Lower lobe of right lung (tissue), 2 donors: ENCODE data around the gene ZNF236. TPM values are rescaled to one million over a fixed set of nuclear protein-coding genes. Genes with fewer than 3 reads are reported as not detected.

ENCODE experiments used
- ATAC-seq, 2 donors: fragments of 200-7000 bp; cut with Tn5 transposase; one replicate each; pipeline ENCODE4 v1.9.1; 2020 to 2022; ENCODE audit warnings: mild to moderate bottlenecking in 2 of 2, moderate library complexity in 2 of 2
- DNase-seq: peaks from one replicate; pipeline ENCODE4 v3.0.0-alpha.2; 2020
- H3K27ac ChIP-seq: fragments of 200-600 bp; one replicate; pipeline ENCODE4 v1.8.0; 2022
- H3K27me3 ChIP-seq: fragments of 200-600 bp; one replicate; pipeline ENCODE4 v1.8.0; 2022; ENCODE audit warnings: low read depth
- H3K36me3 ChIP-seq: fragments of 200-600 bp; one replicate; pipeline ENCODE4 v1.8.0; 2022; ENCODE audit warnings: mild to moderate bottlenecking
- H3K4me1 ChIP-seq: fragments of 200-600 bp; one replicate; pipeline ENCODE4 v1.8.0; 2022
- H3K4me3 ChIP-seq: fragments of 200-600 bp; one replicate; pipeline ENCODE4 v1.8.0; 2022; ENCODE audit warnings: mild to moderate bottlenecking
- H3K9me3 ChIP-seq: fragments of 200-600 bp; one replicate; pipeline ENCODE4 v1.8.0; 2022
- CTCF ChIP-seq: fragments of 200-600 bp; IDR thresholded peaks from one replicate; pipeline ENCODE4 v1.8.0; 2022; ENCODE audit warnings: antibody characterized with exemption, mild to moderate bottlenecking
- intact Hi-C: fragments of 100-400 bp; cut with DNase I; formaldehyde crosslinking; loops from one replicate; pipeline ENCODE4 v1.11.0; 2022
- total RNA-seq: library from RNA; stranded (reverse); fragmentation: NEBNext Ultra II Directional; extraction: Animal tissue kit (Norgen Biotek cat#: 25700); gene quantifications from one replicate; pipeline ENCODE4 v1.2.1, GENCODE V29; 2021
- donor health status: DM: no; HTN: yes; CAD: no; lungs with severe emphysema.

Gene ZNF236
- total RNA-seq, 1 donor from 2014 or later = 18.0 TPM

GRCh38 chr18:76977108-76977621 lies 154.8 kb downstream of the ZNF236 start:
- ATAC-seq = peak; percentile 62 to 80
- Histone ChIP-seq H3K4me1 (no peaks in the 10 kb centered on the region), H3K27me3 (no peaks in the 10 kb centered on the region), H3K36me3 (no peaks in the 10 kb centered on the region), H3K9me3 (no peaks in the 10 kb centered on the region), H3K27ac (no peak overlapping the region), H3K4me3 (peak overlapping the region; percentile 19)
- no peak for DNase-seq
- intact Hi-C loops = no loop called here
- no peak for TF ChIP-seq CTCF

DNA sequence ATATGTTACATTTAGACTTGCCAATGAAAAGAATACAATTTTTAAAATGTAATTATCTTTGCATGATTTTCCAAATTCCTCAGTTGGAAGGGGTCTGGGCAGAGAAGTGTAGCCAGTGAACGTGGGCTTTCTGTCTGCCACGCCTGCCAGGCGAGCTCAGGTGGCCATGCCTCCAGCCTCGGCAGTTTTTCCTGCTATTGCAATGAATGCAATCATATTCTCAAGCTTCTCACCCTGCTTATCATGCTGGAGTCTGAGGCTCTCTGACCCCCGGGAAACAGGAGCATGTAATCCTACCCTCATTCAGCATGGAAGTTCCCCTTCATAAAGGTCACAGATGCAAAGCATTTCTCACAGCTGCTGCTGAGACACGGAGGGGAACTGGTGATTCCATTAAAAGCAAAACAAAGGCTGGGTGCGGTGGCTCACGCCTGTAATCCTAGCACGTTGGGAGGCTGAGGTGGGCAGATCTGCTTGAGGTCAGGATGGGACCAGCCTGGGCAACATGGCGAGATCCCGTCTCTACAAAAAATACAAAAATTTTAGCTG lies 155.4 kb downstream of the ZNF236 start:
- Histone ChIP-seq H3K27me3 (no peaks in the 10 kb centered on the region), H3K27ac (no peak overlapping the region), H3K36me3 (no peaks in the 10 kb centered on the region), H3K9me3 (no peaks in the 10 kb centered on the region), H3K4me3 (no peak overlapping the region), H3K4me1 (no peaks in the 10 kb centered on the region)
- no peak for TF ChIP-seq CTCF
- intact Hi-C loops = no loop called here
- ATAC-seq (no peak), DNase-seq (no peak)

DNA sequence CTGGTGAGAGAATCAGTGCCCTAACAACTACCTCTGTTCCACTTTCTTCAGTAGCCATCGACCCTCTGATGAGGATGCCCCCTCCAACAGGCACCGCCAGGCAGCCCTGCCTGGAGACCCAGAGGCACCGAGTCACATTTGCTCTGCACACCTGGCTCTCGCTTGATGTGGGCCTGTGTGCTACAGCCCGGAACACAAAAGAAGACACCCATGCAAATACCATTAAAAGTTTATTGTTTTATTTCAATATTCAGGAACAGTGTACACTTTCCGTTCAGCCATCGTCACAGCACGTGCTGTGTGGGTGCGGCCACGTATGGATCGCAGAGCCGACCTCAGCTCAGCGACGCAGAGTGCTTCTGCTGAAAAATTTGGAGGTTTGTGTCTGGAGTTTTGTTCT lies 156.3 kb downstream of the ZNF236 start:
- Histone ChIP-seq H3K4me1 (no peaks in the 10 kb centered on the region), H3K36me3 (no peaks in the 10 kb centered on the region), H3K4me3 (no peak overlapping the region), H3K27ac (no peak overlapping the region), H3K9me3 (no peaks in the 10 kb centered on the region), H3K27me3 (no peaks in the 10 kb centered on the region)
- DNase-seq (no peak), ATAC-seq (no peak)
- intact Hi-C loops = no loop called here
- TF ChIP-seq CTCF = no peak

GRCh38 chr18:76979111-76979751 lies 156.9 kb downstream of the ZNF236 start:
- Histone ChIP-seq H3K4me1 (no peaks in the 10 kb centered on the region), H3K36me3 (no peaks in the 10 kb centered on the region), H3K9me3 (no peaks in the 10 kb centered on the region), H3K4me3 (no peak overlapping the region), H3K27me3 (no peaks in the 10 kb centered on the region), H3K27ac (no peak overlapping the region)
- no peak for TF ChIP-seq CTCF
- intact Hi-C loops = no loop called here
- ATAC-seq (no peak), DNase-seq (no peak)

GRCh38 chr18:76979906-76980305 lies 157.5 kb downstream of the ZNF236 start:
- Histone ChIP-seq H3K27ac (no peak overlapping the region), H3K4me1 (no peaks in the 10 kb centered on the region), H3K36me3 (no peaks in the 10 kb centered on the region), H3K4me3 (no peak overlapping the region), H3K27me3 (no peaks in the 10 kb centered on the region), H3K9me3 (no peaks in the 10 kb centered on the region)
- ATAC-seq = no peak
- no peak for DNase-seq
- intact Hi-C loops = no loop called here
- TF ChIP-seq CTCF = no peak
